Vagina (tissue), 2 donors: ENCODE results near the gene CTBP2. TPM values are rescaled to one million over a fixed set of nuclear protein-coding genes. Genes with fewer than 3 reads are reported as not detected.

Source experiments
- DNase-seq, 2 donors: peaks; one replicate each; pipeline ENCODE4 v3.0.0-alpha.2; 2017; ENCODE audit errors: extremely low spot score in 2 of 2
- H3K27ac ChIP-seq: fragments of 200-600 bp; sonication (generic); one replicate; pipeline ENCODE4 v1.5.1; 2019
- H3K27me3 ChIP-seq: fragments of 200-600 bp; sonication (generic); one replicate; pipeline ENCODE4 v1.5.1; 2019
- H3K36me3 ChIP-seq, 2 donors: fragments of 200-600 bp; sonication (generic); one replicate each; pipeline ENCODE4 v1.5.1; 2017 to 2019
- H3K4me1 ChIP-seq: fragments of 200-600 bp; sonication (generic); one replicate; pipeline ENCODE4 v1.5.1; 2019
- H3K4me3 ChIP-seq, 2 donors: fragments of 200-600 bp; sonication (generic); 1 replicate in 1 of 2; 2 replicates in 1 of 2; pipeline ENCODE4 v1.5.1; 2016 to 2019
- H3K9me3 ChIP-seq: fragments of 200-600 bp; sonication (generic); one replicate; pipeline ENCODE4 v1.5.1; 2019
- POLR2A ChIP-seq, 2 donors: fragments of 450-650 bp; IDR thresholded peaks; one replicate each; pipeline ENCODE4 v1.6.1; 2017; ENCODE audit warnings: antibody characterized with exemption in 2 of 2, mild to moderate bottlenecking in 2 of 2, moderate library complexity in 2 of 2
- POLR2AphosphoS5 ChIP-seq, 2 donors: sonication (generic); formaldehyde crosslinking; IDR thresholded peaks; one replicate each; pipeline ENCODE4 v1.9.0; 2017; ENCODE audit warnings: antibody characterized with exemption in 2 of 2, mild to moderate bottlenecking in 2 of 2, low read depth in 1 of 2; ENCODE audit not compliant: insufficient read depth in 1 of 2
- intact Hi-C: fragments of 100-400 bp; cut with DNase I; formaldehyde crosslinking; loops from one replicate; pipeline ENCODE4 v1.15.1; 2023
- total RNA-seq: library from RNA; depleted of rRNA; stranded (reverse); fragments of >200 nt; gene quantifications from one replicate; pipeline ENCODE4 v1.2.3, GENCODE V29; 2016
- TF ChIP-seq, protein P1 (sequence below), 3 experiments: fragments of 450-650 bp in 2 of 3; fragments of 200-600 bp in 1 of 3; sonication (generic) in 1 of 3; IDR thresholded peaks; one replicate each; pipeline ENCODE4 v1.5.1; 2017 to 2019; ENCODE audit warnings: antibody characterized with exemption in 3 of 3, mild to moderate bottlenecking in 2 of 3, moderate library complexity in 2 of 3

Gene CTBP2
- total RNA-seq, 1 donor from 2014 or later, result 74.4 TPM

DNA sequence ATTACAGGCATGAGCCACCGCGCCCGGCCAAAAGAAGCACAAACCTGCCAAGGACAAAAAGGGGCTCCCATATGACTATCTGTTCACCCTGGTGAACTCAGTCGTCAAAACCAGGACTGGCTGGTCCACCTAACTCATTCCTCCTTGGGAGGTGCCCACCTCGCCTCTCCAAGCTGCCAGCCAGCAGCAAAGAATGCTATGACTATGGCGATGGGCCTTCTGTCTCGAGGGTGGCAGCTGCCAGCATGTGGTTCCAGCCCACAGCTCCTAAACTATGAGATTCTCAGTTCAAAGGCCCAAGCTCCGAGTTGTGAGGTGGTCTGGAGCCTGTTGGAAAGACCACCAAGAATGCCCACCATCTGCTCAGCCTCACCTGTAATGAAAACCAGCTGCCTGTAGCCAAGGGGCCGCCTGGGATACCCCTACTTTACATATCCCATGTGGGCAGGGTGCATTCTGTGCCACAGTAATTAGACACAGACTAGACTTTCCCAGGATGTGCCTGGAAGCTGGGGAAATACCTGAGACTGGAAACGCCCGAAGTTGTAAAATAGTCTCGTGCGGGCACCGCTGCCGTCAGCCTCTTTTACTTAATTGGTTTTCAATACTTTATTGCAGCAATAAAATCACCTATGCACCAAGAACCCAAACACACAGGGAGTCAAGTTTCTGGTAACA, 147.4 kb downstream of the CTBP2 start:
- no peak for DNase-seq
- Histone ChIP-seq H3K27ac (peak overlapping the region; percentile 32), H3K27me3 (no peaks in the 10 kb centered on the region), H3K4me3 (no peak overlapping the region), H3K4me1 (peaks cover 81% of the 10 kb centered on the region), H3K9me3 (no peaks in the 10 kb centered on the region), H3K36me3 (no peaks in the 10 kb centered on the region)
- TF ChIP-seq POLR2AphosphoS5 (IDR thresholded peaks at IDR 0.05; ENCODE audit: insufficient read depth in 1 of 2, low read depth in 1 of 2) (no peak), POLR2A (IDR thresholded peaks at IDR 0.05) (no peak)
- TF ChIP-seq, protein P1, sequence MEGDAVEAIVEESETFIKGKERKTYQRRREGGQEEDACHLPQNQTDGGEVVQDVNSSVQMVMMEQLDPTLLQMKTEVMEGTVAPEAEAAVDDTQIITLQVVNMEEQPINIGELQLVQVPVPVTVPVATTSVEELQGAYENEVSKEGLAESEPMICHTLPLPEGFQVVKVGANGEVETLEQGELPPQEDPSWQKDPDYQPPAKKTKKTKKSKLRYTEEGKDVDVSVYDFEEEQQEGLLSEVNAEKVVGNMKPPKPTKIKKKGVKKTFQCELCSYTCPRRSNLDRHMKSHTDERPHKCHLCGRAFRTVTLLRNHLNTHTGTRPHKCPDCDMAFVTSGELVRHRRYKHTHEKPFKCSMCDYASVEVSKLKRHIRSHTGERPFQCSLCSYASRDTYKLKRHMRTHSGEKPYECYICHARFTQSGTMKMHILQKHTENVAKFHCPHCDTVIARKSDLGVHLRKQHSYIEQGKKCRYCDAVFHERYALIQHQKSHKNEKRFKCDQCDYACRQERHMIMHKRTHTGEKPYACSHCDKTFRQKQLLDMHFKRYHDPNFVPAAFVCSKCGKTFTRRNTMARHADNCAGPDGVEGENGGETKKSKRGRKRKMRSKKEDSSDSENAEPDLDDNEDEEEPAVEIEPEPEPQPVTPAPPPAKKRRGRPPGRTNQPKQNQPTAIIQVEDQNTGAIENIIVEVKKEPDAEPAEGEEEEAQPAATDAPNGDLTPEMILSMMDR (IDR thresholded peaks at IDR 0.05), result no peak
- intact Hi-C loops, result no loop called here

DNA sequence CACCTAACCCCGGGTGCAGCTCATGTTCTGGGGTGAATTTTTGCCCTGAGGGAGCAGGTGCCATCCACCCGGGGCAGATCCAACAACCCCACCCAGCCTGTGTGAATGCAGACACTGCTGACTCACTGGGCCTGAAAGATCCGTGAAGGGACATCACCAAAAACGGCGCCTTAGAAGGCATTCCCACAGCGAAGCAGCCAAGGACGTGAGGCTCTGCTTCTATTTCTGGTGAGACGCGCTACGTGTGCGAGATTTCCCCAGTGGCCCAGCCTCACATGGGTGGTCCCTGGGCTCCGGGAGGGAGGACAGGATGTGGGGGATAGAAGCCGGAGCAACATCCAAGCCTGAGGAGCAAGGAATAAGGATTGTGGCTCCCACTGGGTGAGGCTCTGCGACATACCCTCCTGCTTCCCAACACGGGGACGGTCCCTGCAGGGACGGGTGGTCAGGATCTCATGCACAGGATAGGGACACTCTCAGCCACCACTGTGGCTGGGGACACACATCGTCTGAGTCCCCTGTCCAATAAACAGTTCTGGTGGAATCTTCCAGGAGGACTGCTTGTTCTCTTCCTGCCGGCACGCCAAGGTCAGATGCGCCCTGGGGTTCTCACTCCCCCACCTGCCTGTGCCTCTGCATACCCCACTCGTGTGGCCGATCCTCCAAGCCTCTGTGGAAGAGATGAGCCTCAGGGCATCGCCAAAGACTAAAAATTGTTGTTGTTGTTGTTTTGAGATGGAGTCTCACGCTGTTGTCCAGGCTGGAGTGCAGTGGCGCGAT, 148.2 kb downstream of the CTBP2 start:
- no peaks in the 10 kb centered on the region for H3K9me3 ChIP-seq
- intact Hi-C loops, result no loop called here
- no peak for DNase-seq

DNA sequence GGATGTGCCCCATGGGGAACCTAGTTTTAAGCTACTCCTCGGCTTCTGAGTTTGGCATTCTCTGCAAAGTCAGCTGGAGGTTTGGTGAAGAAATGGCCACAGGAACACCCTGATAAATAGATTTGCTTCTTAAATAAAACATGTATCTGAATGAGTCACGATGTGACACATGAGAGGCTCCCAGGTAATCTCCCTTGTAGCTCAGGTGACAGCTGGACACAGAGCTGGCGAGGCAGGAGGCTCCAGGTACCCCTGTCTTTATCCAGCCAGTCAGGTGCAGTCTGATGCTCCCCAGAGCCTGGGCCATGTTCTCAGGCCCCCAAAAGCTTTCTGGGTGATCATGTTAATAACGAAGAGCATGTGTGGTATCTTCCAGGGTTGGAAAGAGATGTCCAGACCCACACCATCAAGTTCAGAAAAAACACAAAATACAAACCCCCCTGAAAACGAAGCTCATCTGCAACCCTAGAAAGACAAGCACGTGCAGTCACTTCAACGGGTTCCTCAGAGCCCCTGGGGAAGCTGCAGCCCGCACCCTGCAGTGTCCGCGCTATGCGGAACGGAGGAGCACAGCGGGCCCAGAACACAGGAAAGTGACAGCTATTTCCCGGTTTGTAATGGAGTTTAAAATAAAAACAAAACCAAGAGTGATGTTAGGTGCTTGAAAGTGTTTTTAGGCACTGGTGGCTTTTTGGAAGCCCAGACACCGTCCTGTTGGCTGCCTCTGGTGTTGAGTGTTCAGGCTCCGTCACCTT, 149.0 kb downstream of the CTBP2 start:
- intact Hi-C loops, result no loop called here
- Histone ChIP-seq H3K4me1 (peaks cover 81% of the 10 kb centered on the region), H3K27me3 (no peaks in the 10 kb centered on the region), H3K36me3 (no peaks in the 10 kb centered on the region), H3K4me3 (no peak overlapping the region), H3K27ac (peak overlapping the region; percentile 11), H3K9me3 (no peaks in the 10 kb centered on the region)
- TF ChIP-seq POLR2AphosphoS5 (IDR thresholded peaks at IDR 0.05; ENCODE audit: insufficient read depth in 1 of 2, low read depth in 1 of 2), result no peak
- no peak for TF ChIP-seq POLR2A (IDR thresholded peaks at IDR 0.05)
- TF ChIP-seq, protein P1 (IDR thresholded peaks at IDR 0.05), result no peak
- DNase-seq, result no peak

More for the DNA sequence above, 148.2 kb downstream of the CTBP2 start:
- Histone ChIP-seq H3K27me3 (no peaks in the 10 kb centered on the region), H3K4me3 (no peak overlapping the region), H3K4me1 (peaks cover 81% of the 10 kb centered on the region), H3K36me3 (no peaks in the 10 kb centered on the region), H3K27ac (peak overlapping the region; percentile 32)
- TF ChIP-seq, protein P1 (IDR thresholded peaks at IDR 0.05), result no peak
- TF ChIP-seq POLR2AphosphoS5 (IDR thresholded peaks at IDR 0.05; ENCODE audit: insufficient read depth in 1 of 2, low read depth in 1 of 2), result peak; percentile 32 to 43

DNA sequence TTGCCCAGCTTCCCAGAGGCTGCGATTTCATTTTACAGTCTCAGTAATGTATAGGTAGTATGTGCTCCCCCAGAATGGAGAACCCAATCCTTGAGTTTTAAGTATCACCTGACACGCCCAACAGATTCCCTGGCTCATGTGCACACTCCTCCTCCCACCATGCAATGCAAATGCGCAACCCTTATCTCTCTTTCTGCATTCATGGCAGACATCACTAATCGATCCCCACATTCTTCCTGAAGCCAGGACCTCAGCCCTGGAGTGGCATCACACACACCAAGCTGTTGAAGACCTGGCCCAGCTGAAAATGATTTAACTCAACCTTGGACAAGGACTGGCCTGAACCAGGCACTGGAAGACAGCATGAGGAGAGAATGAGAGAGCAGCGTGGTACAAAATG, 150.0 kb downstream of the CTBP2 start:
- TF ChIP-seq POLR2AphosphoS5 (IDR thresholded peaks at IDR 0.05; ENCODE audit: insufficient read depth in 1 of 2, low read depth in 1 of 2) (no peak), POLR2A (IDR thresholded peaks at IDR 0.05) (no peak)
- TF ChIP-seq, protein P1 (IDR thresholded peaks at IDR 0.05), result no peak
- no peak for DNase-seq
- Histone ChIP-seq H3K27me3 (no peaks in the 10 kb centered on the region), H3K9me3 (no peaks in the 10 kb centered on the region), H3K36me3 (no peaks in the 10 kb centered on the region), H3K27ac (no peak overlapping the region), H3K4me1 (peaks cover 74% of the 10 kb centered on the region), H3K4me3 (no peak overlapping the region)
- intact Hi-C loops, result no loop called here
